Neural crest cell (in vitro differentiated cells): Measurements from ENCODE around the gene LPIN2. TPM values are rescaled to one million over a fixed set of nuclear protein-coding genes. Genes with fewer than 3 reads are reported as not detected.

Experiments
- DNase-seq: peaks from one replicate; pipeline ENCODE4 v3.0.0; 2021; ENCODE audit warnings: low read depth, mixed read lengths, low spot score
- H3K27ac Mint-ChIP-seq: one replicate; pipeline ENCODE4 v1.8.0; 2021; ENCODE audit warnings: mild to moderate bottlenecking, mixed read lengths; ENCODE audit not compliant: unreplicated experiment
- H3K27me3 Mint-ChIP-seq: 2 replicates; pipeline ENCODE4 v1.8.0; 2021; ENCODE audit warnings: low read depth, mild to moderate bottlenecking, mixed read lengths
- H3K36me3 Mint-ChIP-seq: 2 replicates; pipeline ENCODE4 v1.8.0; 2021; ENCODE audit warnings: low read depth, mild to moderate bottlenecking, mixed read lengths
- H3K4me1 Mint-ChIP-seq: 2 replicates; pipeline ENCODE4 v1.8.0; 2021; ENCODE audit warnings: mixed read lengths
- H3K4me3 Mint-ChIP-seq: one replicate; pipeline ENCODE4 v1.8.0; 2021; ENCODE audit warnings: mild to moderate bottlenecking, mixed read lengths
- H3K9me3 Mint-ChIP-seq: 2 replicates; pipeline ENCODE4 v1.8.0; 2021; ENCODE audit warnings: mixed read lengths
- total RNA-seq: library from RNA; stranded (reverse); gene quantifications from 2 replicates; pipeline ENCODE4 v1.2.1, GENCODE V29; 2021
- TF ChIP-seq, protein P1 (sequence below): fragments of 200-600 bp; sonication (generic); conservative IDR thresholded peaks from 2 replicates; pipeline ENCODE4 v1.5.0; 2021; ENCODE audit warnings: antibody characterized with exemption, mild to moderate bottlenecking

Gene LPIN2
- total RNA-seq, 1 donor from 2014 or later: 22.6 TPM

DNA sequence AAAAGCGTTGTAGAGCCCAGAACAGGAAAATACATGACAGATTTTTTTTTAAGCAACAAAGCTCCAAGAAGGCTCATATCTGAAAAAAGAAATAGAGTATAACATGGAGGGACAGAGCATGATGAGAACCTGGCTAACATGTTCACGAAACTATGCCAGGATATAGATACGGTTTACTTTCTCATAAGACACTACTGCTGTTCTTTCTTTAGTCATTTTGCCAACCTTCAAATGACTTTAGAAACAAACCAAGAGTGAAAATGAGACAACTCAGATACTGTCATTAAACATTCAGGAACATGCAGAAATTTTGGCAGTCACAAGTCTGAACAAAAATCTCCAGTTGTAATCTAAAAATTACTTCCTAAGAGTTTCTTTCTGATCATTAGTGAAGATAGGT lies 14.3 kb downstream of the LPIN2 start:
- Mint-ChIP-seq H3K27ac (peak overlapping the region; percentile 1), H3K9me3 (peaks cover 21% of the 10 kb centered on the region), H3K4me3 (no peak overlapping the region), H3K4me1 (peaks cover 33% of the 10 kb centered on the region), H3K27me3 (no peaks in the 10 kb centered on the region), H3K36me3 (peaks cover 38% of the 10 kb centered on the region)
- DNase-seq: no peak
- TF ChIP-seq, protein P1, sequence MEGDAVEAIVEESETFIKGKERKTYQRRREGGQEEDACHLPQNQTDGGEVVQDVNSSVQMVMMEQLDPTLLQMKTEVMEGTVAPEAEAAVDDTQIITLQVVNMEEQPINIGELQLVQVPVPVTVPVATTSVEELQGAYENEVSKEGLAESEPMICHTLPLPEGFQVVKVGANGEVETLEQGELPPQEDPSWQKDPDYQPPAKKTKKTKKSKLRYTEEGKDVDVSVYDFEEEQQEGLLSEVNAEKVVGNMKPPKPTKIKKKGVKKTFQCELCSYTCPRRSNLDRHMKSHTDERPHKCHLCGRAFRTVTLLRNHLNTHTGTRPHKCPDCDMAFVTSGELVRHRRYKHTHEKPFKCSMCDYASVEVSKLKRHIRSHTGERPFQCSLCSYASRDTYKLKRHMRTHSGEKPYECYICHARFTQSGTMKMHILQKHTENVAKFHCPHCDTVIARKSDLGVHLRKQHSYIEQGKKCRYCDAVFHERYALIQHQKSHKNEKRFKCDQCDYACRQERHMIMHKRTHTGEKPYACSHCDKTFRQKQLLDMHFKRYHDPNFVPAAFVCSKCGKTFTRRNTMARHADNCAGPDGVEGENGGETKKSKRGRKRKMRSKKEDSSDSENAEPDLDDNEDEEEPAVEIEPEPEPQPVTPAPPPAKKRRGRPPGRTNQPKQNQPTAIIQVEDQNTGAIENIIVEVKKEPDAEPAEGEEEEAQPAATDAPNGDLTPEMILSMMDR: no peak

DNA sequence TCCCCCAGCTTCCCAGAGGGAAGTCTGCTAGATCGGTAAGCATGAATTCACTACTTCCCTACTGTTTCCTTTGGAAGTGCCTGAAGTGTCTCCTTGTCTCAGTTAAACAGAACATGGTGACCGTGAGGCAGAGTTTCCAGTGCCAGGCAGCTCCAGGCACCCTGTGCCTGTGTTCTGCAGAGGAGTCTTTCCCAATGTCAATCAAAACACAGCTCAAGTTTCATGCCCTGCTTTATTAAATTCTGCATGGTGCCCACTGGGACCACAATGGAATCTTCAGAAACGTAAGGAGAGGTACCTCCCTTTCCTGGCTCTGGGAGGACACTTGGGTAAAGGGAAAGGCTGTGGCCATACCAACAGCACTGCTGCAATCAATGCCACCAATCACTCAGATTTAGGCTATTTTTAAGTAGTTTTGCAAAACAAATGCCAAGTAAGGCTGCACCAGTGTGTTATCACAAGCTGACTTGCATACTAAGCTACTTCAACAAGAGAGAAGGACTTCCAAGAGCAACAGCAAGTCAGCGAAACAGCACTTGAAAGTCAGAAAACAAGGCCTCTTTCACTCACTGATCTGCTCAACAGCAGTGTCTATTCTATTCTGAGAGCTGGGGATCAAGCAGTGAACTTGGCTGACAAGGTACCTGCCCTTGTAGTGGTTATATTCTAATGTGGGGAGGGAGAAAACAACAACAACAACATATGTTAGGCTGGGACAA lies 14.9 kb downstream of the LPIN2 start:
- H3K36me3 Mint-ChIP-seq: peaks cover 37% of the 10 kb centered on the region

DNA sequence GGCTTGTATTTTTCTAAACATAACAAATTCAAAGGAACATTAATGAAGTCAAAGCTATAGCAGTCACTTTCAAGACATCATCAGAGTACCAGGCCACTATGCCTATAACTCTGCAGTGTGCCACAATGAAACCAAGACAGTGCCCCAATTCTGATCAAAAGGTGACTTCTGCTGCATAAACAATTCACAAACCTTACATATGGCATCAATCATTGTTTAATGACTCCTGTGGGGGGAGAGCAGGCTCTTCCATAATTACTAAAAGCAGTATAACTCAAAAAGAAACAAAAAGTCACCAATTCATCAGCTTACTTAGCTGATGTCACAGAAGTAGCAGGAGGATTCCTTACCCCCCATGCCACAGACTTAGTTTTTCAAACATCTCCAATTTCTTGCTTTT lies 15.5 kb downstream of the LPIN2 start:
- Mint-ChIP-seq H3K4me1 (peaks cover 29% of the 10 kb centered on the region), H3K27me3 (no peaks in the 10 kb centered on the region), H3K27ac (no peak overlapping the region), H3K36me3 (peaks cover 32% of the 10 kb centered on the region), H3K4me3 (no peak overlapping the region), H3K9me3 (peaks cover 14% of the 10 kb centered on the region)
- DNase-seq: no peak
- TF ChIP-seq, protein P1: no peak

More for the DNA sequence above, 14.9 kb downstream of the LPIN2 start:
- no peaks in the 10 kb centered on the region for H3K27me3 Mint-ChIP-seq
- TF ChIP-seq, protein P1: no peak
- no peak overlapping the region for H3K4me3 Mint-ChIP-seq
- peaks cover 33% of the 10 kb centered on the region for H3K4me1 Mint-ChIP-seq
- H3K9me3 Mint-ChIP-seq: peaks cover 20% of the 10 kb centered on the region
- DNase-seq: no peak
- H3K27ac Mint-ChIP-seq: peak overlapping the region; percentile 10

DNA sequence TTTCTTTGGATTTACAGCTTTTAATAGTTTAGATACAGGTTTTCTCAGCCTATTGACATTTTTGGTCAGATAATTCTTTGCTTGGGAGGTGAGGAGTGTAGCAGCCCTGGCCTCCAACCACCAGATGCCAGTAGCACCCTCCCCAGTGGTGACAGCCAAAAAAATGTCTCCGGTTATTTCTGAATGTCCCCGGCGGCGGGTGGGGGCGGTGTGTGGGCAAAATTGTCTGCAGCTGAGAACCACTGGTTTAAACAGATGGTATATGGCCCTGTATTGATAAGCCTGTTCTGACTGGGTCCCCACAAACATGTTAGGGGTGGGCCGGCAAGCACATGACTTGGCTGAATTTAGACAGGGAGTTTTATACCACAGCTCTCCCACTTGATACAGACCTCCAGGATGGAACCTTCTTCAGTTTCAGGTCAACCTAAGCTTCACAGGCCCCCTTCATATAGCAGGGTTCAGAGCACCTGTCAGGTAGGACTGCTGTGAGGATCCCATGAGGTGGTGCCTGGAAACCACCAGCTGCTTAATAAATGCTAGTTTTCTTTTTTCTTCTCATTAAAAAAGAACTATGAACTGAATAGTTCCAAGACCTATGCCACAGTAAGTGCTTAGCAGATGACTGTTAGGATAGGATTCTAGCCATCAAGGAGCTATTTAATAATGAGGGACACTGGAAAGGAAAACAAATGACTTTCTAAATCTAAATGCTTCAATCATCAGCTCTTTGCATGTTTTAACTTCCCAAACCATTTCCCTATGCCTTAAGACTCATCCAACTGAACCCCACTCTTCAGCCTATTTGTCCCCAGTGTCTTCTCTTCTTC lies 18.1 kb downstream of the LPIN2 start:
- Mint-ChIP-seq H3K36me3 (peaks cover 19% of the 10 kb centered on the region), H3K27me3 (no peaks in the 10 kb centered on the region), H3K27ac (no peak overlapping the region), H3K4me1 (peaks cover 24% of the 10 kb centered on the region), H3K4me3 (no peak overlapping the region), H3K9me3 (peaks cover 7% of the 10 kb centered on the region)
- no peak for DNase-seq
- TF ChIP-seq, protein P1: no peak

DNA sequence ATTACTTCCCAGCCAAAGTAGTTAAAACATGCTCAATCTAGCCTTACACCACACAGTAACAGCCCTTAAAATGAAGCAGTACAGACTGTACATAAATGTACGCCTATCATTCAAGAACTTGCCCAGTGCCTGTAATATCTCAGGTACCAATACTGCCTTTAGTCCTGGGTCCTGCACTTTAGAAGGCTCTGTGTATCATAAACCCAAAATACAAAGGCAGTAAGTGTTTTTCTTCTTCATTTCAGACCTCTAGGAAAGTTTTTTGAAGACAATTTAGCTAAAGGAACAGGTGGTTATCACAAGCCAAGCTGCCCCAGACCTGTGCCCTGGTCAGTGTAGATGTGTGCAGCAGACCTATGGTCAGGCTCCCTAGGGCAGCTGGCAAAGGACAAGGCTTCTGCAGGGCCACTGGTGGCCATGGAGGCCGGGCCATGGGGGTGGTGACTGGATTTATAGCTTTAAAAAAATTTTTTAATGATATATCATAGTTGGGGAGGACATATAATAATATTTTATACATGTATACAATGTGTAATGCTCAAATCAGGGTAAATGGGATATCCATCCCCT lies 18.8 kb downstream of the LPIN2 start:
- peaks cover 7% of the 10 kb centered on the region for H3K9me3 Mint-ChIP-seq
- H3K27ac Mint-ChIP-seq: no peak overlapping the region
- TF ChIP-seq, protein P1: no peak
- H3K4me3 Mint-ChIP-seq: no peak overlapping the region
- no peaks in the 10 kb centered on the region for H3K27me3 Mint-ChIP-seq
- H3K36me3 Mint-ChIP-seq: peaks cover 21% of the 10 kb centered on the region
- peaks cover 19% of the 10 kb centered on the region for H3K4me1 Mint-ChIP-seq
- DNase-seq: no peak
